Fibroblast of the aortic adventitia (primary cell): Measurements from ENCODE around the gene AMIGO1. TPM values are rescaled to one million over a fixed set of nuclear protein-coding genes. Genes with fewer than 3 reads are reported as not detected.

Source experiments
- DNase-seq: peaks from one replicate; pipeline ENCODE4 v3.0.0-alpha.2; 2010; ENCODE audit warnings: low read depth
- H3K4me3 ChIP-seq: 2 replicates; pipeline ENCODE4 v1.5.1; 2011; ENCODE audit warnings: low read depth, mild to moderate bottlenecking, control low read depth, low read length, moderate library complexity
- CTCF ChIP-seq: IDR thresholded peaks from 2 replicates; pipeline ENCODE4 v1.5.1; 2011; ENCODE audit warnings: mild to moderate bottlenecking, low read length, control low read depth, inconsistent platforms; ENCODE audit not compliant: insufficient read depth
- total RNA-seq: library from RNA; depleted of rRNA; stranded (reverse); fragments of >200 nt; gene quantifications from 2 replicates; pipeline ENCODE4 v1.2.3, GENCODE V29; 2012; ENCODE audit warnings: low replicate concordance

The AMIGO1 gene
- total RNA-seq, 1 donor, result 0.54 TPM

- no peak for TF ChIP-seq CTCF
- DNase-seq, result peak; percentile 90
- H3K4me3 ChIP-seq, result peak within 1 kb of the TSS; percentile 97
Observed at GRCh38 chr1:109483672-109484518, 25.6 kb downstream of the AMIGO1 start, which contains the start of gene ATXN7L2. ATXN7L2 (plus strand) TSS chr1:109483905; CDS start chr1:109483954, 49 bp downstream.

- DNase-seq, result no peak
- TF ChIP-seq CTCF, result no peak
Observed at GRCh38 chr1:109482791-109483671, 26.5 kb downstream of the AMIGO1 start.

GRCh38 chr1:109482242-109482641, 27.3 kb downstream of the AMIGO1 start:
- TF ChIP-seq CTCF, result no peak
- H3K4me3 ChIP-seq, result no peak overlapping the region
- no peak for DNase-seq

More at GRCh38 chr1:109482791-109483671, 26.5 kb downstream of the AMIGO1 start:
- peak overlapping the region; percentile 64 for H3K4me3 ChIP-seq

- TF ChIP-seq CTCF, result no peak
- H3K4me3 ChIP-seq, result no peak overlapping the region
- DNase-seq, result no peak
Observed at GRCh38 chr1:109481646-109482045, 27.9 kb downstream of the AMIGO1 start.

GRCh38 chr1:109479901-109480300, 29.6 kb downstream of the AMIGO1 start:
- no peak overlapping the region for H3K4me3 ChIP-seq
- DNase-seq, result no peak
- TF ChIP-seq CTCF, result no peak

- DNase-seq, result no peak
- TF ChIP-seq CTCF, result no peak
- no peak overlapping the region for H3K4me3 ChIP-seq
Observed at GRCh38 chr1:109479311-109479710, 30.2 kb downstream of the AMIGO1 start.
